ENCODE results near the gene FRMD7. TPM values are rescaled to one million over a fixed set of nuclear protein-coding genes. Genes with fewer than 3 reads are reported as not detected.
"Not testable (repeated sequence)": the region's sequence is repeated elsewhere in the genome, so short reads cannot be mapped to it uniquely, and the experiment has no call there.

FRMD7 gene
- total RNA-seq, 4 donors from 2014 or later = not detected

- H3K9me3 ChIP-seq = no peaks in the 10 kb centered on the region
- WGBS, 2 donors (ENCODE audit: low coverage in 1 of 2) = 63 to 67% methylated on average over 2 to 3 of the region's 5 CpGs
- H3K27ac ChIP-seq = no peak overlapping the region
- no peaks in the 10 kb centered on the region for H3K36me3 ChIP-seq
- H3K4me3 ChIP-seq = no peak overlapping the region
- no peaks in the 10 kb centered on the region for H3K27me3 ChIP-seq
- TF ChIP-seq CTCF (IDR thresholded peaks at IDR 0.05) (no peak), POLR2AphosphoS5 (IDR thresholded peaks at IDR 0.05) (no peak), POLR2A (IDR thresholded peaks at IDR 0.05) (no peak)
- no peak for ATAC-seq
- H3K4me1 ChIP-seq = no peaks in the 10 kb centered on the region
Observed at GRCh38 chrX:132115792-132116191, 12.0 kb downstream of the FRMD7 start.

- TF ChIP-seq CTCF (IDR thresholded peaks at IDR 0.05) (no peak), POLR2AphosphoS5 (IDR thresholded peaks at IDR 0.05) (no peak), EP300 (IDR thresholded peaks at IDR 0.05) (no peak), POLR2A (IDR thresholded peaks at IDR 0.05) (no peak)
Observed at GRCh38 chrX:132114607-132115006, 13.2 kb downstream of the FRMD7 start.

GRCh38 chrX:132107291-132107690, 20.5 kb downstream of the FRMD7 start:
- no peak for ATAC-seq
- Histone ChIP-seq H3K36me3 (no peaks in the 10 kb centered on the region), H3K4me3 (no peak overlapping the region), H3K27ac (no peak overlapping the region), H3K4me1 (no peaks in the 10 kb centered on the region), H3K27me3 (no peaks in the 10 kb centered on the region), H3K9me3 (no peaks in the 10 kb centered on the region)
- no peak for TF ChIP-seq POLR2AphosphoS5 (IDR thresholded peaks at IDR 0.05)
- no peak for TF ChIP-seq POLR2A (IDR thresholded peaks at IDR 0.05)
- TF ChIP-seq CTCF (IDR thresholded peaks at IDR 0.05) = no peak
- TF ChIP-seq EP300 (IDR thresholded peaks at IDR 0.05) = no peak

More at GRCh38 chrX:132114607-132115006, 13.2 kb downstream of the FRMD7 start:
- Histone ChIP-seq H3K27me3 (no peaks in the 10 kb centered on the region), H3K36me3 (no peaks in the 10 kb centered on the region), H3K27ac (no peak overlapping the region), H3K4me3 (no peak overlapping the region), H3K4me1 (no peaks in the 10 kb centered on the region), H3K9me3 (no peaks in the 10 kb centered on the region)
- ATAC-seq = no peak

GRCh38 chrX:132101799-132102198, 26.0 kb downstream of the FRMD7 start:
- Histone ChIP-seq H3K27ac (no peak overlapping the region), H3K4me1 (no peaks in the 10 kb centered on the region), H3K4me3 (no peak overlapping the region), H3K9me3 (no peaks in the 10 kb centered on the region), H3K27me3 (no peaks in the 10 kb centered on the region), H3K36me3 (no peaks in the 10 kb centered on the region)
- no peak for TF ChIP-seq CTCF (IDR thresholded peaks at IDR 0.05)
- no peak for TF ChIP-seq EP300 (IDR thresholded peaks at IDR 0.05)
- TF ChIP-seq POLR2AphosphoS5 (IDR thresholded peaks at IDR 0.05) = no peak
- no peak for TF ChIP-seq POLR2A (IDR thresholded peaks at IDR 0.05)
- WGBS, 2 donors (ENCODE audit: low coverage in 1 of 2) = 20 to 40% methylated on average over 1 of the region's 9 CpGs
- no peak for ATAC-seq

GRCh38 chrX:132101206-132101605, 26.6 kb downstream of the FRMD7 start:
- Histone ChIP-seq H3K27me3 (no peaks in the 10 kb centered on the region), H3K4me1 (no peaks in the 10 kb centered on the region), H3K9me3 (no peaks in the 10 kb centered on the region), H3K36me3 (no peaks in the 10 kb centered on the region), H3K27ac (no peak overlapping the region), H3K4me3 (no peak overlapping the region)
- no peak for ATAC-seq
- TF ChIP-seq POLR2A (IDR thresholded peaks at IDR 0.05) (no peak), EP300 (IDR thresholded peaks at IDR 0.05) (no peak), POLR2AphosphoS5 (IDR thresholded peaks at IDR 0.05) (no peak)
- 62 to 89% methylated on average over 4 of the region's 4 CpGs for WGBS, 2 donors (ENCODE audit: low coverage in 1 of 2)

- not testable (repeated sequence) for H3K36me3 ChIP-seq, H3K27ac ChIP-seq, H3K27me3 ChIP-seq, H3K4me3 ChIP-seq, H3K4me1 ChIP-seq, H3K9me3 ChIP-seq, ATAC-seq
- WGBS, 2 donors (ENCODE audit: low coverage in 1 of 2) = 56 to 89% methylated on average over 1 to 4 of the region's 4 CpGs
Observed at GRCh38 chrX:132098704-132099103, 29.1 kb downstream of the FRMD7 start.

All from gastroesophageal sphincter (tissue), 4 donors.